Epithelial cell of esophagus (primary cell): ENCODE data around the gene TLCD3B.
A peak's percentile ranks its signal among the peaks of the same experiment; 100 is the strongest.
"Not testable (repeated sequence)": the region's sequence is repeated elsewhere in the genome, so short reads cannot be mapped to it uniquely, and the experiment has no call there.

Experiments
- DNase-seq: peaks from one replicate; pipeline ENCODE4 v3.0.0; 2010; ENCODE audit warnings: low read depth
- H3K4me3 ChIP-seq: 2 replicates; pipeline ENCODE4 v1.5.1; 2011; ENCODE audit warnings: mild to moderate bottlenecking, low read length, control low read depth
- CTCF ChIP-seq: IDR thresholded peaks from 2 replicates; pipeline ENCODE4 v1.5.1; 2011; ENCODE audit warnings: low read depth, mild to moderate bottlenecking, low read length, control low read depth, inconsistent platforms; ENCODE audit not compliant: insufficient read depth; ENCODE audit errors: missing control alignments

The TLCD3B gene

DNA sequence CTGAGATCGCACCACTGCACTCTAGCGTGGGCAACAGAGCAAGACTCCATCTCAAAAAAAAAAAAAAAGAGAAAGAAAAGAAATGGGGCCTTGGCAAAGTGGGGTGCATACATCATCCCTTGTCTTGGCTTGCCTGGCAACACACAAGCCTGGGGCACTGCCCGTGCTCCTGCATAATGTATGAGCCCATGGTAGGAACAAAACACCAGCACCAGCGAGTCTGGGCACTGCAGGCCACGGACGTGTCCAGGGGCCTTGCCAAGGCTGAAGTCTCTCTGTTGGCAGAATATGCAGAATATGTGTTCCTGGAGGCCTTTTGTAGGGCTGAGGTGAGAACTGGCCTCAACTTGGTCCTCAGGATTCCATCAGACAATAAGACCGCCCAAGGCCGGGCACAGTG lies 18.8 kb upstream of the TLCD3B start:
- no peak overlapping the region for H3K4me3 ChIP-seq
- no peak for DNase-seq

DNA sequence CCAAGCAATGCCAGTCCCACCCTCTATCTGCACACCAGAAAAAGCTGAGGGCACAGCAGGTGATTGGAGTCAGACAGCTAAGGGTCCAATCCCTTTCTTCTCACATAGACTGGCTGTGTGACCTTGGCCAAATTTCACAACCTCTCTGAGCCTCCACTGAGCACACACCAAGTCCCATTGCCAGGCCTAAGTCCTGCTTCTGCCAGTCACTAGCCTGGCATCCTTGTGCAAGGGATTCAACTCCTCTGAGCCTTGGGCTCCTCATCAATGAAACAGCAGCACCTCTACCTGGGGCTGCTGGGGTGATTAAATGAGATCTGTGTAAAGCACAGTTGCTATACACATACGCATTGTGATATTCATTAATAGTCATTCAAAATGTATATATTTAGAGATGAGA lies 15.5 kb upstream of the TLCD3B start:
- no peak overlapping the region for H3K4me3 ChIP-seq
- DNase-seq = no peak
- TF ChIP-seq CTCF = no peak

More for the DNA sequence above, 18.8 kb upstream of the TLCD3B start:
- no peak for TF ChIP-seq CTCF

DNA sequence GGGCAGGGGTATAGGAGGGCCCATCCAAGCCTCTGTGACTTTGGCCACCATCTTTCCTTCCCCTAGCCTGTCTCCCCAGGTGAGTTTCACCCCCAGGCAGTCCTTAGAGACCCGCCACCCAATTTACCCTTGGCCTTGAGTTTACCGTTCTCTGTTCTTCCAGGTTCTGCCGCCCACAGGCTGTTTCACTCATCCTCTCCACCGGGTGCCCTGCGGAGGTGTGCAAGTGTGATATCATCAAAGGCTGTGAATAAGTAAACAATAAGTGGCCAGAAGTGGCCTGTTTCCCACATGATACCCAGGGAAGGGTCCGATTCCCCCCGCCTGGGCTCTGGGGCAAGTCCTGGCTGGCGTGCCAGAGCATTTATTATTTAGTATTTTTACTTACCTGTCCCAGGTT lies 15.1 kb upstream of the TLCD3B start:
- H3K4me3 ChIP-seq = no peak overlapping the region
- DNase-seq = no peak
- TF ChIP-seq CTCF = no peak

DNA sequence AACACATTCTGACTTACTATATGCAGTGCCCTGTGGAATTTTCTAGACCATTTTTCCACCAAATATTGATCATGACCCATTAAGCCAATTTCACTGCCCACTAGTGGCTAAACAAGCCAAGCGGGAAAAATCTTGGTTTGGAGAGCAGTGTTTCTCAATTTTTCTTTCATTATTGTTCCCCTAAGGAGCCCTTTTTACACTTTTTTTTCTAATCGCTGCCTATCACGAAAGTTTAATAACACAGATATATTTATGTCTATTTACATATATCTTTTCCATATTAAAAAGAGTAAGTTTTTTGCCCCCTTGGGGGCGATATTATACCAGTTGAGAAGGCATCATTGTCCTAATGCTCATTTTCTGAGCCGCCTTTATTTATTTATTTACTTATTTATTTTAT lies 10.8 kb upstream of the TLCD3B start:
- DNase-seq = peak; percentile 31
- TF ChIP-seq CTCF = peak; percentile 36
- H3K4me3 ChIP-seq = no peak overlapping the region

GRCh38 chr16:30040690-30041089 lies 9.6 kb upstream of the TLCD3B start:
- not testable (repeated sequence) for H3K4me3 ChIP-seq, DNase-seq

DNA sequence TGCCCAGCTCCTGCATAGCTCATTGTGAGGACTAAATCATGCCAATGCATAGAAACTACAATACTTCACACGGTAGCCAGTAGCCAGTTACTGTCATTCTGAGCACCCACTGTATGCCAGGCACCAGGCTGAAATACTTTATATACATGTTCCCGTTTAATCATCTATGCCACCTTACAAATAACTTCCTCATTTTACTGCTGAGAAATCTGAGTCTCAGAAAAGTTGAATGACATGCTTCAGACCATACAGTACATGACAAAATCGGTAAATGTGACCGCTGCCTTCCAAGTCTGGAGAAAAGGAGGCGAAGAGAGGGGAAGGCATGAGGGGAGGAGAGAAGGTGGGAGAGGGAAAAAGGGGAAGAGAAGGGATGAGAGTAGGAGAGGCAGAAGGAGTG lies 9.2 kb upstream of the TLCD3B start:
- DNase-seq = no peak
- H3K4me3 ChIP-seq = no peak overlapping the region
- no peak for TF ChIP-seq CTCF

GRCh38 chr16:30033270-30033669 lies 2.2 kb upstream of the TLCD3B start:
- TF ChIP-seq CTCF = no peak
- H3K4me3 ChIP-seq = no peak overlapping the region
- no peak for DNase-seq
